Adrenal gland (tissue), 5 donors: Measurements from ENCODE around the gene LRRN1.

Experiments
- CTCF ChIP-seq, 6 experiments: fragments of 450-650 bp in 4 of 6; fragments of 200-600 bp in 2 of 6; sonication (generic) in 1 of 6; IDR thresholded peaks; 1 replicate in 5 of 6; 2 replicates in 1 of 6; pipeline versions ENCODE4 v1.5.1 to v1.8.0; 2016 to 2021; ENCODE audit warnings: antibody characterized with exemption in 6 of 6, mild to moderate bottlenecking in 2 of 6, moderate library complexity in 1 of 6
- POLR2A ChIP-seq, 2 donors: fragments of 450-650 bp; IDR thresholded peaks; one replicate each; pipeline ENCODE4 v1.6.1; 2017; ENCODE audit warnings: antibody characterized with exemption in 2 of 2, mild to moderate bottlenecking in 2 of 2, moderate library complexity in 1 of 2
- donor health status: DM: no; HTN: no; CAD: no.

- TF ChIP-seq CTCF (IDR thresholded peaks at IDR 0.05) = no peak
- TF ChIP-seq POLR2A (IDR thresholded peaks at IDR 0.05) = no peak
Measured at GRCh38 chr3:3766140-3766539, 33.1 kb upstream of the LRRN1 start.
